Measurements from ENCODE around the gene SHFL.
A peak's percentile ranks its signal among the peaks of the same experiment; 100 is the strongest.

The SHFL gene

GRCh38 chr19:10085641-10086590 is at the start of gene SHFL:
SHFL (plus strand) TSS chr19:10086317; CDS start chr19:10086428, 111 bp downstream.
- TF ChIP-seq, protein P1, sequence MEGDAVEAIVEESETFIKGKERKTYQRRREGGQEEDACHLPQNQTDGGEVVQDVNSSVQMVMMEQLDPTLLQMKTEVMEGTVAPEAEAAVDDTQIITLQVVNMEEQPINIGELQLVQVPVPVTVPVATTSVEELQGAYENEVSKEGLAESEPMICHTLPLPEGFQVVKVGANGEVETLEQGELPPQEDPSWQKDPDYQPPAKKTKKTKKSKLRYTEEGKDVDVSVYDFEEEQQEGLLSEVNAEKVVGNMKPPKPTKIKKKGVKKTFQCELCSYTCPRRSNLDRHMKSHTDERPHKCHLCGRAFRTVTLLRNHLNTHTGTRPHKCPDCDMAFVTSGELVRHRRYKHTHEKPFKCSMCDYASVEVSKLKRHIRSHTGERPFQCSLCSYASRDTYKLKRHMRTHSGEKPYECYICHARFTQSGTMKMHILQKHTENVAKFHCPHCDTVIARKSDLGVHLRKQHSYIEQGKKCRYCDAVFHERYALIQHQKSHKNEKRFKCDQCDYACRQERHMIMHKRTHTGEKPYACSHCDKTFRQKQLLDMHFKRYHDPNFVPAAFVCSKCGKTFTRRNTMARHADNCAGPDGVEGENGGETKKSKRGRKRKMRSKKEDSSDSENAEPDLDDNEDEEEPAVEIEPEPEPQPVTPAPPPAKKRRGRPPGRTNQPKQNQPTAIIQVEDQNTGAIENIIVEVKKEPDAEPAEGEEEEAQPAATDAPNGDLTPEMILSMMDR (IDR thresholded peaks at IDR 0.05; ENCODE audit: low read depth, low read length): no peak
- H3K4me3 ChIP-seq (ENCODE audit: low read depth, low read length): peak within 1 kb of the TSS; percentile 79

DNA sequence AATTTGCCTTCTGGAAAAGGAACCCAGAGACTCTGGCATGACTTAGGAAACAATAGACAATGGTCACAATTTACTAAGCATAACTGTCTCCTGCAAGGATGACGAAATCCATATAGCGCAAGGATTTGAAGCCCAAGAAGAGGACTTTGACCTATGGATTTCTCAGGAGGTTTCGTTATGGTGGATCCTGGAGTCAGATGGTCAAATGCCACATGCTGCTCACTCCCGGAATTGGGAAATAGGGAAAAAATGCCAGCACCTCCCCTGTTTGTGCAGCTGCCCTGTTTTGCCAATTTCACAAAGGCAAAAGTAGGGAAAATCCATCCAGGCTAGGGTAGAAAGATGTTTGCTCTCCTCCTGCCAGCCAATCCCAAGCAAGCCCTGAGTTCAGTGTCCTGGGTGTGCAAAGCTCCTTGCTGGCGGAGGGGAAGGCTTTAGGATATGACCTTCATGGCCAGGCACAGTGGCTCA is 49.5 kb upstream of the SHFL start:
- TF ChIP-seq, protein P1 (IDR thresholded peaks at IDR 0.05; ENCODE audit: low read depth, low read length): no peak
- no peak overlapping the region for H3K4me3 ChIP-seq (ENCODE audit: low read depth, low read length)

- no peak overlapping the region for H3K4me3 ChIP-seq (ENCODE audit: low read depth, low read length)
- TF ChIP-seq, protein P1 (IDR thresholded peaks at IDR 0.05; ENCODE audit: low read depth, low read length): no peak
Measured at GRCh38 chr19:10037367-10037766, 48.8 kb upstream of the SHFL start.

GRCh38 chr19:10037809-10038208 is 48.3 kb upstream of the SHFL start:
- TF ChIP-seq, protein P1 (IDR thresholded peaks at IDR 0.05; ENCODE audit: low read depth, low read length): no peak

GRCh38 chr19:10043286-10043927 is 42.7 kb upstream of the SHFL start:
- TF ChIP-seq, protein P1 (IDR thresholded peaks at IDR 0.05; ENCODE audit: low read depth, low read length): no peak
- H3K4me3 ChIP-seq (ENCODE audit: low read depth, low read length): no peak overlapping the region

More at GRCh38 chr19:10037809-10038208, 48.3 kb upstream of the SHFL start:
- H3K4me3 ChIP-seq (ENCODE audit: low read depth, low read length): no peak overlapping the region

DNA sequence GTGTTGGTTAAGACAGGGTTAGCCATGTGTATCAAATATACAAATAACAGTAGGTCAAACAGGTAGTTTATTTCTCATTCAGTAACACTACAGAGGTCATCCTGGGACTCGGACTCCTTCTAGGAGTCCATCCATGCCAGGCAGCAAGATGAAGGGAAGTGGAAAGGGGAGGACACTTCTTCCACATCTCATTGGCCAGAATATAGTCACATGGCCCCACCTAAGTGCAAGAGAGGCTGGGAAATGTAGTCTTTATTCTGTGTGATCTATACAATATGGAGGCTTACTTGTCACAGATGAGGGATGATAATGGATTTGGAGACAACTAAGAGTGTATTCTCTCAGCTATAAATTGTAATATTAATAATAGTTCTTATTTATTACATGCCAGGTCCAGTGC is 41.7 kb upstream of the SHFL start:
- TF ChIP-seq, protein P1 (IDR thresholded peaks at IDR 0.05; ENCODE audit: low read depth, low read length): no peak
- H3K4me3 ChIP-seq (ENCODE audit: low read depth, low read length): no peak overlapping the region

DNA sequence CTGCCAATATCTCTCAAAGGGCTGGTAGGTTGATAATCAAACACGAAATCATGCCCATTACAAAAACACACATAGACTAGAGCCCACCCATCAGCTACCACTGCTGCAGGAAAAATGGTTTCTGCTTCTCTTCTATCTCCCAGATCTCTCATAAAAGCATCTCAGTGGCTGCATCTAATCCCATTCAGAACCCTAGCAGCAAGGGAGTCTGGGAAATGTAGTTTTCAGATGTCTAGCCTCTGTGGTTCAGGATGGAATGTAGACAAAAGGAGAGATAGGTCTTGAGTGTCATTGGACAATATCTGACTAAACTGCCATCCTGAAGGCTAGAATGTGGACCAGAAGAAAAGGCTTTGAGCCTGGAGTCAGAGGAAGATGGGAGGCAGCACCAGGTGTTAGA is 40.7 kb upstream of the SHFL start:
- H3K4me3 ChIP-seq (ENCODE audit: low read depth, low read length): no peak overlapping the region
- TF ChIP-seq, protein P1 (IDR thresholded peaks at IDR 0.05; ENCODE audit: low read depth, low read length): no peak
